Mesenchymal stem cell (in vitro differentiated cells and primary cell): ENCODE results near the gene TAPT1.

Experiments used
- DNase-seq: peaks from one replicate; pipeline ENCODE4 v3.0.0-alpha.2; 2013
- H2AFZ ChIP-seq: one replicate; pipeline ENCODE4 v1.6.1; 2013; ENCODE audit warnings: low read depth, mild to moderate bottlenecking, control low read depth, inconsistent platforms, low read length, moderate library complexity
- H2AK5ac ChIP-seq: 2 replicates; pipeline ENCODE4 v1.6.1; 2013; ENCODE audit warnings: low read length, moderate library complexity, mild to moderate bottlenecking, inconsistent platforms; ENCODE audit not compliant: severe bottlenecking
- H2BK120ac ChIP-seq: one replicate; pipeline ENCODE4 v1.6.1; 2013; ENCODE audit warnings: low read depth, mild to moderate bottlenecking, inconsistent platforms, low read length, moderate library complexity
- H2BK12ac ChIP-seq, 2 experiments: one replicate each; pipeline ENCODE4 v1.6.1; 2013; ENCODE audit warnings: inconsistent platforms in 2 of 2, low read length in 2 of 2, mild to moderate bottlenecking in 2 of 2, moderate library complexity in 2 of 2, control low read depth in 1 of 2
- H2BK15ac ChIP-seq: one replicate; pipeline ENCODE4 v1.6.1; 2013; ENCODE audit warnings: mild to moderate bottlenecking, low read depth, inconsistent platforms; ENCODE audit not compliant: poor library complexity, severe bottlenecking
- H2BK5ac ChIP-seq: 2 replicates; pipeline ENCODE4 v1.6.1; 2013; ENCODE audit warnings: low read depth, mild to moderate bottlenecking, low read length, control low read depth, inconsistent platforms; ENCODE audit not compliant: poor library complexity, severe bottlenecking
- H3K14ac ChIP-seq, 2 experiments: one replicate each; pipeline ENCODE4 v1.6.1; 2013; ENCODE audit warnings: inconsistent platforms in 2 of 2, low read length in 2 of 2, control low read depth in 1 of 2, mild to moderate bottlenecking in 1 of 2, moderate library complexity in 1 of 2
- H3K18ac ChIP-seq, 2 experiments: one replicate each; pipeline ENCODE4 v1.6.1; 2013; ENCODE audit warnings: inconsistent platforms in 2 of 2, low read length in 2 of 2, control low read depth in 1 of 2, low read depth in 1 of 2, mild to moderate bottlenecking in 1 of 2
- H3K23ac ChIP-seq, 2 experiments: one replicate each; pipeline ENCODE4 v1.6.1; 2013; ENCODE audit warnings: inconsistent platforms in 2 of 2, low read length in 2 of 2, mild to moderate bottlenecking in 2 of 2, moderate library complexity in 2 of 2, control low read depth in 1 of 2
- H3K27ac ChIP-seq: 2 replicates; pipeline ENCODE4 v1.5.1; 2013; ENCODE audit warnings: mild to moderate bottlenecking, moderate library complexity, low read length, control low read depth, inconsistent platforms; ENCODE audit not compliant: poor library complexity, severe bottlenecking
- H3K27me3 ChIP-seq, 2 experiments: 2 replicates each; pipeline versions ENCODE4 v1.6.1 to v1.7.0; 2013; ENCODE audit warnings: low read length in 2 of 2, mild to moderate bottlenecking in 2 of 2, moderate library complexity in 2 of 2, control low read depth in 1 of 2, inconsistent platforms in 1 of 2; ENCODE audit not compliant: control insufficient read depth in 1 of 2, insufficient read depth in 1 of 2
- H3K36me3 ChIP-seq, 2 experiments: 2 replicates each; pipeline versions ENCODE4 v1.6.1 to v1.7.0; 2013; ENCODE audit warnings: low read length in 2 of 2, control low read depth in 1 of 2, inconsistent platforms in 1 of 2, low read depth in 1 of 2, mild to moderate bottlenecking in 1 of 2; ENCODE audit not compliant: insufficient read depth in 2 of 2, control insufficient read depth in 1 of 2
- H3K4ac ChIP-seq, 2 experiments: one replicate each; pipeline ENCODE4 v1.6.1; 2013; ENCODE audit warnings: inconsistent platforms in 2 of 2, low read length in 2 of 2, mild to moderate bottlenecking in 2 of 2, moderate library complexity in 2 of 2, control low read depth in 1 of 2, low read depth in 1 of 2
- H3K4me1 ChIP-seq: 2 replicates; pipeline ENCODE4 v1.6.1; 2013; ENCODE audit warnings: low read depth, low read length, control low read depth; ENCODE audit not compliant: control insufficient read depth, insufficient read depth
- H3K4me2 ChIP-seq: 2 replicates; pipeline ENCODE4 v1.6.1; 2013; ENCODE audit warnings: low read length, mild to moderate bottlenecking, inconsistent platforms; ENCODE audit not compliant: poor library complexity, severe bottlenecking
- H3K4me3 ChIP-seq, 2 experiments: 2 replicates each; pipeline versions ENCODE4 v1.5.1 to v1.7.0; 2013; ENCODE audit warnings: low read length in 2 of 2, mild to moderate bottlenecking in 2 of 2, control low read depth in 1 of 2, low read depth in 1 of 2; ENCODE audit not compliant: insufficient read depth in 1 of 2
- H3K79me1 ChIP-seq: replicated peaks from 2 replicates; pipeline ENCODE4 v1.6.1; 2013; ENCODE audit warnings: mild to moderate bottlenecking, control low read depth, low read length, inconsistent platforms; ENCODE audit not compliant: poor library complexity, severe bottlenecking
- H3K9ac ChIP-seq: 2 replicates; pipeline ENCODE4 v1.7.0; 2013; ENCODE audit warnings: mild to moderate bottlenecking, low read length, moderate library complexity
- H3K9me3 ChIP-seq: 2 replicates; pipeline ENCODE4 v1.7.0; 2013; ENCODE audit warnings: mild to moderate bottlenecking, low read length; ENCODE audit not compliant: control insufficient read depth
- H4K8ac ChIP-seq: one replicate; pipeline ENCODE4 v1.6.1; 2013; ENCODE audit warnings: inconsistent platforms, mild to moderate bottlenecking, low read length, moderate library complexity
- H4K91ac ChIP-seq: one replicate; pipeline ENCODE4 v1.6.1; 2013; ENCODE audit warnings: mild to moderate bottlenecking, low read length, inconsistent platforms
- WGBS: methylation state at CpG from one replicate; pipeline ENCODE4 v1.1.7; 2013; ENCODE audit warnings: mixed read lengths; 5-methylcytosine and 5-hydroxymethylcytosine counted together

The TAPT1 gene

GRCh38 chr4:16248605-16249004, 22.3 kb upstream of the TAPT1 start:
- Histone ChIP-seq H3K18ac (no peak overlapping the region), H3K79me1 (no peaks in the 10 kb centered on the region), H3K14ac (no peak overlapping the region), H2AK5ac (no peak overlapping the region), H2BK5ac (no peak overlapping the region), H3K9me3 (no peaks in the 10 kb centered on the region), H3K36me3 (peaks cover 0 to 9% of the 10 kb centered on the region in 2 experiments), H4K8ac (no peak overlapping the region), H3K27ac (no peak overlapping the region), H3K4me2 (no peak overlapping the region), H4K91ac (no peak overlapping the region), H3K4ac (peak overlapping the region in 1 of 2 experiments; percentile 61), H2AFZ (no peak overlapping the region), H2BK120ac (no peak overlapping the region), H3K4me1 (no peaks in the 10 kb centered on the region), H3K27me3 (no peaks in the 10 kb centered on the region), H3K23ac (no peak overlapping the region), H2BK12ac (no peak overlapping the region), H2BK15ac (no peak overlapping the region), H3K4me3 (no peak overlapping the region), H3K9ac (no peak overlapping the region)
- no peak for DNase-seq
- WGBS = 100% methylated on average over 2 of the region's 2 CpGs

- no peak overlapping the region for H3K4ac ChIP-seq
- no peak overlapping the region for H4K8ac ChIP-seq
- no peak overlapping the region for H2BK5ac ChIP-seq
- no peaks in the 10 kb centered on the region for H3K4me1 ChIP-seq
- no peaks in the 10 kb centered on the region for H3K9me3 ChIP-seq
- H3K18ac ChIP-seq = no peak overlapping the region
- no peaks in the 10 kb centered on the region for H3K27me3 ChIP-seq
- H3K14ac ChIP-seq = no peak overlapping the region
- H3K4me2 ChIP-seq = no peak overlapping the region
- no peak overlapping the region for H3K4me3 ChIP-seq
- H2AK5ac ChIP-seq = no peak overlapping the region
- H2AFZ ChIP-seq = no peak overlapping the region
- peaks cover 0 to 14% of the 10 kb centered on the region in 2 experiments for H3K36me3 ChIP-seq
- H3K9ac ChIP-seq = no peak overlapping the region
- no peak overlapping the region for H2BK12ac ChIP-seq
- H3K27ac ChIP-seq = no peak overlapping the region
- DNase-seq = no peak
- H4K91ac ChIP-seq = no peak overlapping the region
- no peak overlapping the region for H2BK120ac ChIP-seq
- no peak overlapping the region for H2BK15ac ChIP-seq
- no peak overlapping the region for H3K23ac ChIP-seq
- 80% methylated on average over 1 of the region's 1 CpG for WGBS
- H3K79me1 ChIP-seq = no peaks in the 10 kb centered on the region
Measured at GRCh38 chr4:16245241-16245640, 19.0 kb upstream of the TAPT1 start.

- H4K8ac ChIP-seq = no peak overlapping the region
- H3K79me1 ChIP-seq = no peaks in the 10 kb centered on the region
- peaks cover 0 to 14% of the 10 kb centered on the region in 2 experiments for H3K36me3 ChIP-seq
- H3K4me1 ChIP-seq = no peaks in the 10 kb centered on the region
- H3K27ac ChIP-seq = no peak overlapping the region
- H2BK5ac ChIP-seq = no peak overlapping the region
- no peak overlapping the region for H3K4me2 ChIP-seq
- H2AFZ ChIP-seq = no peak overlapping the region
- no peaks in the 10 kb centered on the region for H3K9me3 ChIP-seq
- no peak overlapping the region for H2BK12ac ChIP-seq
- no peaks in the 10 kb centered on the region for H3K27me3 ChIP-seq
- no peak overlapping the region for H4K91ac ChIP-seq
- no peak overlapping the region for H2BK120ac ChIP-seq
- H2AK5ac ChIP-seq = no peak overlapping the region
- no peak overlapping the region for H3K9ac ChIP-seq
- no peak overlapping the region for H2BK15ac ChIP-seq
- H3K4me3 ChIP-seq = no peak overlapping the region
- H3K4ac ChIP-seq = no peak overlapping the region
- no peak overlapping the region for H3K23ac ChIP-seq
- no peak overlapping the region for H3K14ac ChIP-seq
- 96% methylated on average over 4 of the region's 4 CpGs for WGBS
- H3K18ac ChIP-seq = no peak overlapping the region
- DNase-seq = no peak
Measured at GRCh38 chr4:16243285-16243684, 17.0 kb upstream of the TAPT1 start.

- Histone ChIP-seq H3K79me1 (peaks cover 3% of the 10 kb centered on the region), H3K27me3 (no peaks in the 10 kb centered on the region), H3K23ac (no peak overlapping the region), H2BK12ac (no peak overlapping the region), H3K36me3 (peaks cover 0 to 6% of the 10 kb centered on the region in 2 experiments), H4K8ac (no peak overlapping the region), H2AFZ (no peak overlapping the region), H3K4me2 (no peak overlapping the region), H2BK15ac (no peak overlapping the region), H3K27ac (no peak overlapping the region), H2AK5ac (no peak overlapping the region), H2BK120ac (no peak overlapping the region), H4K91ac (no peak overlapping the region), H3K4me3 (no peak overlapping the region), H3K4me1 (no peaks in the 10 kb centered on the region), H3K18ac (no peak overlapping the region), H3K9ac (no peak overlapping the region), H3K14ac (no peak overlapping the region), H3K9me3 (no peaks in the 10 kb centered on the region), H3K4ac (no peak overlapping the region), H2BK5ac (no peak overlapping the region)
- DNase-seq = no peak
Measured at GRCh38 chr4:16240300-16240699, 14.0 kb upstream of the TAPT1 start.
